Fibroblast of skin of left quadriceps (primary cell): Measurements from ENCODE around the gene ROBO1.
A peak's percentile ranks its signal among the peaks of the same experiment; 100 is the strongest.
"Not testable (repeated sequence)": the region's sequence is repeated elsewhere in the genome, so short reads cannot be mapped to it uniquely, and the experiment has no call there.

Experiments used
- DNase-seq, 2 experiments: peaks; one replicate each; pipeline ENCODE4 v3.0.0-alpha.2; 2013; ENCODE audit warnings: low read depth in 2 of 2

ROBO1 gene

GRCh38 chr3:79317551-79318518 lies 450.0 kb downstream of the ROBO1 start:
- DNase-seq, result no peak

GRCh38 chr3:79314962-79315361 lies 452.8 kb downstream of the ROBO1 start:
- no peak for DNase-seq

GRCh38 chr3:79314544-79314943 lies 453.3 kb downstream of the ROBO1 start:
- no peak for DNase-seq

GRCh38 chr3:79310016-79310415 lies 457.8 kb downstream of the ROBO1 start:
- no peak for DNase-seq

GRCh38 chr3:79306934-79307570 lies 460.7 kb downstream of the ROBO1 start:
- no peak for DNase-seq

GRCh38 chr3:79299949-79300635 lies 467.7 kb downstream of the ROBO1 start:
- not testable (repeated sequence) for DNase-seq

GRCh38 chr3:79297245-79297960 lies 470.4 kb downstream of the ROBO1 start:
- peak; percentile 90 to 91 for DNase-seq

- peak; percentile 44 to 52 for DNase-seq
Observed at GRCh38 chr3:79286882-79287281, 480.9 kb downstream of the ROBO1 start.

- DNase-seq, result no peak
Observed at GRCh38 chr3:79285871-79286270, 481.9 kb downstream of the ROBO1 start.

GRCh38 chr3:79285380-79285779 lies 482.4 kb downstream of the ROBO1 start:
- DNase-seq, result no peak

- DNase-seq, result no peak
Observed at GRCh38 chr3:79284781-79285180, 483.0 kb downstream of the ROBO1 start.

- no peak for DNase-seq
Observed at GRCh38 chr3:79278681-79279080, 489.1 kb downstream of the ROBO1 start.

- no peak for DNase-seq
Observed at GRCh38 chr3:79268422-79268821, 499.4 kb downstream of the ROBO1 start.

- no peak for DNase-seq
Observed at GRCh38 chr3:79264892-79265291, 502.9 kb downstream of the ROBO1 start.

- no peak for DNase-seq
Observed at GRCh38 chr3:79263423-79263822, 504.4 kb downstream of the ROBO1 start.

- DNase-seq, result no peak
Observed at GRCh38 chr3:79258479-79258878, 509.3 kb downstream of the ROBO1 start.

- DNase-seq, result no peak
Observed at GRCh38 chr3:79257791-79258190, 510.0 kb downstream of the ROBO1 start.

- no peak for DNase-seq
Observed at GRCh38 chr3:79255702-79256101, 512.1 kb downstream of the ROBO1 start.

GRCh38 chr3:79255292-79255691 lies 512.5 kb downstream of the ROBO1 start:
- DNase-seq, result no peak

GRCh38 chr3:79253704-79254103 lies 514.1 kb downstream of the ROBO1 start:
- peak; percentile 79 to 81 for DNase-seq

GRCh38 chr3:79253271-79253670 lies 514.5 kb downstream of the ROBO1 start:
- DNase-seq, result no peak

- DNase-seq, result no peak
Observed at GRCh38 chr3:79250746-79251145, 517.1 kb downstream of the ROBO1 start.
